HL-60 (cell line): Measurements from ENCODE around the gene BCL10.

ENCODE experiments used
- DNase-seq, 2 experiments: peaks; one replicate each; pipeline ENCODE4 v3.0.0-alpha.2; 2010 to 2020; ENCODE audit warnings: low read depth in 1 of 2, low spot score in 1 of 2
- H3K27ac ChIP-seq: fragments of 250-450 bp; sonication (Bioruptor Pico); replicated peaks from 2 replicates; pipeline ENCODE4 v1.5.1; 2020; ENCODE audit warnings: mild to moderate bottlenecking, moderate library complexity
- H3K27me3 ChIP-seq: fragments of 250-450 bp; sonication (Bioruptor Pico); 2 replicates; pipeline ENCODE4 v1.5.1; 2021; ENCODE audit warnings: mild to moderate bottlenecking, moderate library complexity; ENCODE audit not compliant: insufficient read depth, poor library complexity, severe bottlenecking
- H3K4me3 ChIP-seq: replicated peaks from 2 replicates; pipeline ENCODE4 v1.5.1; 2011; ENCODE audit warnings: mild to moderate bottlenecking, control low read depth, low read length; ENCODE audit not compliant: insufficient read depth
- GABPA ChIP-seq: IDR thresholded peaks from 2 replicates; pipeline ENCODE4 v1.6.1; 2012; ENCODE audit warnings: low read depth
- POLR2AphosphoS5 ChIP-seq: IDR thresholded peaks from 2 replicates; pipeline ENCODE4 v1.6.1; 2012; ENCODE audit warnings: low read depth
- SPI1 ChIP-seq: IDR thresholded peaks from 2 replicates; pipeline ENCODE4 v1.6.1; 2012; ENCODE audit warnings: low read depth, mild to moderate bottlenecking, borderline replicate concordance
- TF ChIP-seq, protein P1 (sequence below): IDR thresholded peaks from one replicate; pipeline ENCODE4 v1.5.1; 2011; ENCODE audit warnings: low read length, control low read depth, inconsistent platforms; ENCODE audit not compliant: insufficient read depth
- TF ChIP-seq, protein P2 (sequence below): IDR thresholded peaks from 2 replicates; pipeline ENCODE4 v1.6.1; 2012; ENCODE audit warnings: low read depth; ENCODE audit not compliant: insufficient replicate concordance

The BCL10 gene

DNA sequence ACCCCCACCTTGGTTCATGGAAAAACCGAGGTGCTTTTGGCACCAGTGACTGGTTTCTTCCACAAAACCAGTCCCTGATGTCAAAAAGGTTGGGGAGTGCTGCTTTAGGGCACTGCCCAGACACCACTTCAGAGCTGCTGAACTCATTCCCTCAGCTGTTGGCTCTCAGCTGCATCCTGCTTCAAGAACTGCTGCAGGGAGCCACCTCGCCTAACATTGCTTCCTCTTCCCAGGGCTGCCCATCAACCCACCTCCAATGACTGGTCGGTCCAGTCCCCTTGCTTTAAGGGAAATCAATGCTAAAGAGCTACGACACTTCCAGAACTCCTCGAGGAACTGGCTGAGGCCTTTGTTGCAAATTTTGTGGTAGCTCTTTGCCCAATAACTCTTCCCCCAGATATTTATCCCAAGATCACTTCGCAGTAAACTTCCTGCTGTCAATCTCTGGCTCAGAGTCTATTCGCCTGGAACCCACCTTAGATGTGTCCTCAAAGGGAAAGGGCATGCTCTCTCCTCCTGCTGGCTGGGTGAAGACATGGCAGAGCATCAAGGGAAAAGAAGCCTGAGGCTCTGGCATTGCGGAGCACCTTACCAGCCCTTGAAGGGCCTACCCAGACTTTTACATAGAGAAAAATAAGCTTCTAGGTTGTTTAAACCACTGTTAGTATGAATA lies 46.0 kb downstream of the BCL10 start:
- no peaks in the 10 kb centered on the region for H3K27me3 ChIP-seq
- no peak overlapping the region for H3K27ac ChIP-seq
- no peak for TF ChIP-seq POLR2AphosphoS5
- TF ChIP-seq GABPA = no peak
- no peak for TF ChIP-seq SPI1
- TF ChIP-seq, protein P1, sequence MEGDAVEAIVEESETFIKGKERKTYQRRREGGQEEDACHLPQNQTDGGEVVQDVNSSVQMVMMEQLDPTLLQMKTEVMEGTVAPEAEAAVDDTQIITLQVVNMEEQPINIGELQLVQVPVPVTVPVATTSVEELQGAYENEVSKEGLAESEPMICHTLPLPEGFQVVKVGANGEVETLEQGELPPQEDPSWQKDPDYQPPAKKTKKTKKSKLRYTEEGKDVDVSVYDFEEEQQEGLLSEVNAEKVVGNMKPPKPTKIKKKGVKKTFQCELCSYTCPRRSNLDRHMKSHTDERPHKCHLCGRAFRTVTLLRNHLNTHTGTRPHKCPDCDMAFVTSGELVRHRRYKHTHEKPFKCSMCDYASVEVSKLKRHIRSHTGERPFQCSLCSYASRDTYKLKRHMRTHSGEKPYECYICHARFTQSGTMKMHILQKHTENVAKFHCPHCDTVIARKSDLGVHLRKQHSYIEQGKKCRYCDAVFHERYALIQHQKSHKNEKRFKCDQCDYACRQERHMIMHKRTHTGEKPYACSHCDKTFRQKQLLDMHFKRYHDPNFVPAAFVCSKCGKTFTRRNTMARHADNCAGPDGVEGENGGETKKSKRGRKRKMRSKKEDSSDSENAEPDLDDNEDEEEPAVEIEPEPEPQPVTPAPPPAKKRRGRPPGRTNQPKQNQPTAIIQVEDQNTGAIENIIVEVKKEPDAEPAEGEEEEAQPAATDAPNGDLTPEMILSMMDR = no peak
- TF ChIP-seq, protein P2, sequence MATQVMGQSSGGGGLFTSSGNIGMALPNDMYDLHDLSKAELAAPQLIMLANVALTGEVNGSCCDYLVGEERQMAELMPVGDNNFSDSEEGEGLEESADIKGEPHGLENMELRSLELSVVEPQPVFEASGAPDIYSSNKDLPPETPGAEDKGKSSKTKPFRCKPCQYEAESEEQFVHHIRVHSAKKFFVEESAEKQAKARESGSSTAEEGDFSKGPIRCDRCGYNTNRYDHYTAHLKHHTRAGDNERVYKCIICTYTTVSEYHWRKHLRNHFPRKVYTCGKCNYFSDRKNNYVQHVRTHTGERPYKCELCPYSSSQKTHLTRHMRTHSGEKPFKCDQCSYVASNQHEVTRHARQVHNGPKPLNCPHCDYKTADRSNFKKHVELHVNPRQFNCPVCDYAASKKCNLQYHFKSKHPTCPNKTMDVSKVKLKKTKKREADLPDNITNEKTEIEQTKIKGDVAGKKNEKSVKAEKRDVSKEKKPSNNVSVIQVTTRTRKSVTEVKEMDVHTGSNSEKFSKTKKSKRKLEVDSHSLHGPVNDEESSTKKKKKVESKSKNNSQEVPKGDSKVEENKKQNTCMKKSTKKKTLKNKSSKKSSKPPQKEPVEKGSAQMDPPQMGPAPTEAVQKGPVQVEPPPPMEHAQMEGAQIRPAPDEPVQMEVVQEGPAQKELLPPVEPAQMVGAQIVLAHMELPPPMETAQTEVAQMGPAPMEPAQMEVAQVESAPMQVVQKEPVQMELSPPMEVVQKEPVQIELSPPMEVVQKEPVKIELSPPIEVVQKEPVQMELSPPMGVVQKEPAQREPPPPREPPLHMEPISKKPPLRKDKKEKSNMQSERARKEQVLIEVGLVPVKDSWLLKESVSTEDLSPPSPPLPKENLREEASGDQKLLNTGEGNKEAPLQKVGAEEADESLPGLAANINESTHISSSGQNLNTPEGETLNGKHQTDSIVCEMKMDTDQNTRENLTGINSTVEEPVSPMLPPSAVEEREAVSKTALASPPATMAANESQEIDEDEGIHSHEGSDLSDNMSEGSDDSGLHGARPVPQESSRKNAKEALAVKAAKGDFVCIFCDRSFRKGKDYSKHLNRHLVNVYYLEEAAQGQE = no peak
- DNase-seq = no peak
- H3K4me3 ChIP-seq = no peak overlapping the region

DNA sequence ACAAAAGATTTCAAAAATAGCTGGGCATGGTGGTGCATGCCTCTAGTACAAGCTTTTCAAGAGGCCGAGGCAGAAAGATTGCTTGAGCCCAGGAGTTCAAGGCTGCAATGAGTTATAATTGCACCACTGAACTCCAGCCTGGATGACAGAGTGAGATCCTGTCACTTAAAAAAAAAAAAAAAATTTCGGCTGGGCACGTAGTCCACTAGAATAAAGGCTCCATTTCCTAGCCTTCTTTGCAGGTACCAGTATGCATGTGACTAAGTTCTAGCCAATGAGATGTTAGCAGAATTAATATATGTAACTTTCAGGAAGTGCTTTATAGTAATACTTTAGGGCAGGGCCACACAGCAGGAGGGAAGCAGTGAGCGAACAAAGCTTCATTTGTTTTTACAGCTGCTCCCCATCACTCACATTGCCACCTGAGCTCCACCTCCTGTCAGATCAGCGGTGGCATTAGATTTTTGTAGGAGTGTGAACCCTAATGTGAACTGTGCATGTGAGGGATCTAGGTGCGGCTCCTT lies 46.8 kb downstream of the BCL10 start:
- no peak for DNase-seq
- H3K4me3 ChIP-seq = no peak overlapping the region
- H3K27ac ChIP-seq = no peak overlapping the region
- H3K27me3 ChIP-seq = no peaks in the 10 kb centered on the region
- TF ChIP-seq GABPA (no peak), SPI1 (no peak), POLR2AphosphoS5 (no peak)
- TF ChIP-seq, protein P2 = no peak
- TF ChIP-seq, protein P1 = no peak

DNA sequence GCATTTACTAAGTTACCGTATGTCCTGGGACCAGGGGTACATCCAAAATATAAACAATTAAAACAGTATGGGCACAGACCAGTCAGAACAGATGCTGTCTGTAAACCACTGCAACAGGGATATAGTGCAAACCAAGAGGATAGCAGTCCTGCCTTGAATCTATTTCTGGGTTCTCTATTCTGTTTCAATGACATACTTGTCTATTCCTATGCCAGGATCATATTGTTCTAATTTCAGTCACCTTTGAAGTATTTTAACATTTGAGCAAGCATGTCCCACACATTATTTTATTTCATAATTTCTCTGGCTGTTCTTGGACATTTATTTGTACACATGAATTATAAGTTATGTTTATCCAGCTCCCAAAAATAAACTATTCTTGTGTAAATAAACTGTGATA lies 47.5 kb downstream of the BCL10 start:
- H3K4me3 ChIP-seq = no peak overlapping the region
- H3K27me3 ChIP-seq = no peaks in the 10 kb centered on the region
- no peak for DNase-seq
- TF ChIP-seq, protein P2 = no peak
- TF ChIP-seq POLR2AphosphoS5 = no peak
- TF ChIP-seq, protein P1 = no peak
- no peak for TF ChIP-seq GABPA
- TF ChIP-seq SPI1 = no peak
- H3K27ac ChIP-seq = no peak overlapping the region
